Spleen (tissue), 7 donors: ENCODE data around the gene DLD.

ENCODE experiments used
- CTCF ChIP-seq, 11 experiments: fragments of 200-600 bp in 7 of 11; fragments of 450-650 bp in 4 of 11; sonication (generic) in 4 of 11; IDR thresholded peaks in 8 of 11; conservative IDR thresholded peaks in 3 of 11; 1 replicate in 7 of 11; 2 replicates in 4 of 11; pipeline versions ENCODE4 v1.4.0 to v1.8.0; 2016 to 2021; ENCODE audit warnings: antibody characterized with exemption in 11 of 11, inconsistent platforms in 4 of 11, mild to moderate bottlenecking in 1 of 11
- POLR2A ChIP-seq, 3 donors: fragments of 450-650 bp; IDR thresholded peaks; one replicate each; pipeline ENCODE4 v1.5.1; 2017; ENCODE audit warnings: antibody characterized with exemption in 3 of 3, mild to moderate bottlenecking in 1 of 3
- donor health status: DM: no; HTN: no; CAD: no; lungs with moderate emphysema.
- donor health status: DM: no; HTN: no; CAD: no.
- donor health status: DM: no; HTN: no; CAD: no.

DNA sequence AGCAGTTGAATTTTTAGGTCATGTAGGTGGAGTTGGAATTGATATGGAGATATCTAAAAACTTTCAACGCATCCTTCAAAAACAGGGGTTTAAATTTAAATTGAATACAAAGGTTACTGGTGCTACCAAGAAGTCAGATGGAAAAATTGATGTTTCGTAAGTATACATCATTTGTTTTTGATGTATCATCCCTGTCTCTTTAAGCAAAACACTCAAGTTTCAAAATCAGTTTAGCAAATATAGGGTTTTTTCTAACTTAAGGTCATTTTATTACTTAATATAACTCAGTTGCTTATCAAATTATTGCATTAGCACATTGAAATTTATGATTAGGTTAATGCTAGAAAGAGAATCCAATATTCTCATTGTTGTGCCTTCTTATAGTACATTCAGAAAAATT is 24.6 kb downstream of the DLD start:
- no peak for TF ChIP-seq POLR2A (IDR thresholded peaks at IDR 0.05)
- TF ChIP-seq CTCF (IDR thresholded peaks at IDR 0.05 in 8 of 11, conservative IDR thresholded peaks at IDR 0.05 in 3 of 11): no peak
